OCI-LY7 (cell line): ENCODE results near the gene LSM4. TPM values are rescaled to one million over a fixed set of nuclear protein-coding genes. Genes with fewer than 3 reads are reported as not detected.

Source experiments
- BruUV-seq: library from RNA; stranded (reverse); fragments of 400-500 nt; replicated peaks from 2 replicates; lab custom pipeline; 2021; lab: Mats Ljungman, UMichigan
- CTCF ChIA-PET: fragments of 300-600 bp; sonication (Branson Sonifier 250); formaldehyde crosslinking; loops from one replicate; lab custom pipeline; 2022; ENCODE audit warnings: antibody characterized with exemption; ENCODE audit not compliant: unreplicated experiment; lab: Charles Lee
- POLR2A ChIA-PET: fragments of 300-600 bp; sonication (Branson Sonifier 250); formaldehyde crosslinking; loops from one replicate; lab custom pipeline; 2022; ENCODE audit warnings: antibody characterized with exemption; lab: Charles Lee
- DNase-seq: peaks from one replicate; pipeline ENCODE4 v3.0.0-alpha.2; 2015; ENCODE audit warnings: low spot score
- H2AFZ ChIP-seq: fragments of 200-600 bp; sonication (generic), shearing (Covaris generic); 2 replicates; pipeline ENCODE4 v1.6.1; 2014; ENCODE audit warnings: mild to moderate bottlenecking, antibody characterized with exemption, low read length, moderate library complexity
- H3K27ac ChIP-seq: fragments of 200-600 bp; sonication (generic); 2 replicates; pipeline ENCODE4 v1.5.1; 2014; ENCODE audit warnings: mixed run types, low read depth, mild to moderate bottlenecking, moderate library complexity, low read length, inconsistent platforms; ENCODE audit not compliant: poor library complexity, severe bottlenecking
- H3K36me3 ChIP-seq: fragments of 200-600 bp; sonication (generic); 2 replicates; pipeline ENCODE4 v1.6.1; 2014; ENCODE audit warnings: mild to moderate bottlenecking, antibody characterized with exemption, low read length, moderate library complexity, mixed read lengths; ENCODE audit not compliant: insufficient read depth
- H3K4me1 ChIP-seq: fragments of 200-600 bp; sonication (generic); 2 replicates; pipeline ENCODE4 v1.5.1; 2014; ENCODE audit warnings: mild to moderate bottlenecking, low read length; ENCODE audit not compliant: insufficient read depth, poor library complexity, severe bottlenecking
- H3K4me2 ChIP-seq: fragments of 200-600 bp; sonication (generic); 2 replicates; pipeline ENCODE4 v1.6.1; 2014; ENCODE audit warnings: mild to moderate bottlenecking, low read length
- H3K4me3 ChIP-seq: fragments of 200-600 bp; sonication (generic); 2 replicates; pipeline ENCODE4 v1.5.1; 2014; ENCODE audit warnings: mild to moderate bottlenecking, low read depth, low read length; ENCODE audit not compliant: poor library complexity, severe bottlenecking
- H3K79me2 ChIP-seq: fragments of 200-600 bp; sonication (generic); 2 replicates; pipeline ENCODE4 v1.6.1; 2016; ENCODE audit warnings: low read depth, mild to moderate bottlenecking, low read length, moderate library complexity, mixed read lengths; ENCODE audit not compliant: insufficient read depth
- H3K9me2 ChIP-seq: fragments of 200-600 bp; sonication (generic); 2 replicates; pipeline ENCODE4 v1.6.1; 2016; ENCODE audit warnings: mild to moderate bottlenecking, low read length, mixed read lengths; ENCODE audit not compliant: insufficient read depth
- H3K9me3 ChIP-seq: fragments of 200-600 bp; sonication (generic); 2 replicates; pipeline ENCODE4 v1.6.1; 2014; ENCODE audit warnings: mild to moderate bottlenecking, mixed run types, low read length, mixed read lengths
- H4K20me1 ChIP-seq: fragments of 200-600 bp; sonication (generic); 2 replicates; pipeline ENCODE4 v1.6.1; 2014; ENCODE audit warnings: mild to moderate bottlenecking, antibody characterized with exemption, low read length, moderate library complexity, mixed read lengths; ENCODE audit not compliant: insufficient read depth
- EZH2phosphoT487 ChIP-seq: fragments of 200-600 bp; sonication (generic); IDR thresholded peaks from 2 replicates; pipeline ENCODE4 v1.6.1; 2018; ENCODE audit warnings: low read depth, borderline replicate concordance, mild to moderate bottlenecking, mixed run types, antibody characterized with exemption, low read length, moderate library complexity, mixed read lengths
- intact Hi-C: fragments of 100-400 bp; cut with micrococcal nuclease; formaldehyde crosslinking; loops from one replicate; pipeline ENCODE4 v1.10.0; 2022; ENCODE audit not compliant: unreplicated experiment
- total RNA-seq, 2 experiments: library from RNA; depleted of rRNA in 1 of 2; stranded (reverse); fragments of >200 nt in 1 of 2; shearing (Covaris generic) in 1 of 2; gene quantifications; 2 replicates each; pipeline ENCODE4 v1.2.3, GENCODE V29; 2014 to 2022
- TF ChIP-seq, protein P1 (sequence below): fragments of 200-600 bp; sonication (generic); conservative IDR thresholded peaks from 2 replicates; pipeline ENCODE4 v1.5.1; 2014; ENCODE audit warnings: mild to moderate bottlenecking, antibody characterized with exemption, low read length, moderate library complexity, mixed read lengths

The LSM4 gene
- total RNA-seq, 2 experiments from 2014 or later, result 232 to 451 TPM

GRCh38 chr19:18265582-18265981 lies 57.3 kb downstream of the LSM4 start:
- CTCF ChIA-PET, result no interaction called here
- no peaks in the 10 kb centered on the region for H3K9me2 ChIP-seq
- H3K27ac ChIP-seq, result no peak overlapping the region
- no peaks in the 10 kb centered on the region for H3K36me3 ChIP-seq
- no peaks in the 10 kb centered on the region for H3K79me2 ChIP-seq
- peak overlapping the region; percentile 47 for H3K4me2 ChIP-seq
- no peak overlapping the region for H2AFZ ChIP-seq
- H4K20me1 ChIP-seq, result no peaks in the 10 kb centered on the region
- no TSS peak for BruUV-seq
- peaks cover 11% of the 10 kb centered on the region for H3K4me1 ChIP-seq
- peak; percentile 55 for DNase-seq
- peak overlapping the region; percentile 10 for H3K4me3 ChIP-seq
- POLR2A ChIA-PET, result no interaction called here
- TF ChIP-seq, protein P1, sequence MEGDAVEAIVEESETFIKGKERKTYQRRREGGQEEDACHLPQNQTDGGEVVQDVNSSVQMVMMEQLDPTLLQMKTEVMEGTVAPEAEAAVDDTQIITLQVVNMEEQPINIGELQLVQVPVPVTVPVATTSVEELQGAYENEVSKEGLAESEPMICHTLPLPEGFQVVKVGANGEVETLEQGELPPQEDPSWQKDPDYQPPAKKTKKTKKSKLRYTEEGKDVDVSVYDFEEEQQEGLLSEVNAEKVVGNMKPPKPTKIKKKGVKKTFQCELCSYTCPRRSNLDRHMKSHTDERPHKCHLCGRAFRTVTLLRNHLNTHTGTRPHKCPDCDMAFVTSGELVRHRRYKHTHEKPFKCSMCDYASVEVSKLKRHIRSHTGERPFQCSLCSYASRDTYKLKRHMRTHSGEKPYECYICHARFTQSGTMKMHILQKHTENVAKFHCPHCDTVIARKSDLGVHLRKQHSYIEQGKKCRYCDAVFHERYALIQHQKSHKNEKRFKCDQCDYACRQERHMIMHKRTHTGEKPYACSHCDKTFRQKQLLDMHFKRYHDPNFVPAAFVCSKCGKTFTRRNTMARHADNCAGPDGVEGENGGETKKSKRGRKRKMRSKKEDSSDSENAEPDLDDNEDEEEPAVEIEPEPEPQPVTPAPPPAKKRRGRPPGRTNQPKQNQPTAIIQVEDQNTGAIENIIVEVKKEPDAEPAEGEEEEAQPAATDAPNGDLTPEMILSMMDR, result no peak
- TF ChIP-seq EZH2phosphoT487, result no peak
- intact Hi-C loops, result no loop called here
- H3K9me3 ChIP-seq, result no peaks in the 10 kb centered on the region

DNA sequence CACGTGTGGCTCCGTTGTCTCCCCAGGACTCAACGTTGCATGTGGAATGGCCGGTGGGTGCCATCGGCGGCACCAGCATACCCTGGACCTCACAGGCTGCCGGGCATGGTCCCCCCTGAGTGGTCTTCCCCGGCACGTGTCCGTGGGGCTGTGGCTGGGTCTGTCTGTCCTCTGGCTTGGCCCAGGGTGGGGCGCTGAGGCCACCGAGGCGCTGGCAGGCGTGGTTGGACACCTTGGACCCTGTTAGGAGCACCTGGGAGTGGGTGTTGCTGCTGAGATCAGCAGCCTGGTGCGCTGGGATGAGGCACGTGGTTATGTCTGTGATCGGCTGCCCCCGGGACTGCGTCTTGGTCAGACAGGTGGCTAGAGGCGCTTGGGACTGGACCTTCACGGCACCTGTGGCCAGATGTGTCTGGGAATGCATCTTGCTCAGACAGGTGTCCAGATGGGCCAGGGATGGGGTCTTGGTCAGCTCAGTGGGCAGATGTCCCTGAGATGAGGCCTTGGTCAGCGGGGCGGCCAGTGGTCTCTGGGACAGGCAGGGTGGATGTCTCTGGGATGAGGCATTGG lies 57.8 kb downstream of the LSM4 start:
- H3K79me2 ChIP-seq, result no peaks in the 10 kb centered on the region
- TF ChIP-seq, protein P1, result no peak
- TF ChIP-seq EZH2phosphoT487, result no peak
- H3K27ac ChIP-seq, result no peak overlapping the region
- peak overlapping the region; percentile 10 for H3K4me3 ChIP-seq
- H2AFZ ChIP-seq, result no peak overlapping the region
- ChIA-PET CTCF (interaction anchor here (0.5 kb wide), 1 partner anchor 73 kb away, joined by 3 read pairs; no protein-coding TSS in a partner anchor), POLR2A (no interaction called here)
- H3K36me3 ChIP-seq, result no peaks in the 10 kb centered on the region
- H3K4me1 ChIP-seq, result peaks cover 11% of the 10 kb centered on the region
- DNase-seq, result no peak
- intact Hi-C loops, result no loop called here
- no peaks in the 10 kb centered on the region for H4K20me1 ChIP-seq
- BruUV-seq, result no TSS peak
- H3K9me2 ChIP-seq, result no peaks in the 10 kb centered on the region
- peak overlapping the region; percentile 47 for H3K4me2 ChIP-seq
- no peaks in the 10 kb centered on the region for H3K9me3 ChIP-seq

- no peaks in the 10 kb centered on the region for H3K36me3 ChIP-seq
- CTCF ChIA-PET, result no interaction called here
- no peaks in the 10 kb centered on the region for H4K20me1 ChIP-seq
- H3K9me2 ChIP-seq, result no peaks in the 10 kb centered on the region
- TF ChIP-seq, protein P1, result no peak
- no peak for TF ChIP-seq EZH2phosphoT487
- H3K4me1 ChIP-seq, result peaks cover 11% of the 10 kb centered on the region
- intact Hi-C loops, result no loop called here
- no peaks in the 10 kb centered on the region for H3K9me3 ChIP-seq
- no peak for DNase-seq
- no peak overlapping the region for H3K27ac ChIP-seq
- H3K4me2 ChIP-seq, result no peak overlapping the region
- POLR2A ChIA-PET, result no interaction called here
- no peak overlapping the region for H3K4me3 ChIP-seq
- BruUV-seq, result no TSS peak
- H3K79me2 ChIP-seq, result no peaks in the 10 kb centered on the region
- no peak overlapping the region for H2AFZ ChIP-seq
Measured at GRCh38 chr19:18264137-18264854, 58.6 kb downstream of the LSM4 start.
